GM23338 (cell line): Measurements from ENCODE around the gene GTPBP1. TPM values are rescaled to one million over a fixed set of nuclear protein-coding genes. Genes with fewer than 3 reads are reported as not detected.

Source experiments
- ATAC-seq: fragments of 200-7000 bp; cut with Tn5 transposase; 3 replicates; pipeline ENCODE4 v1.9.1; 2020
- DNase-seq: peaks from one replicate; pipeline ENCODE4 v3.0.0-alpha.2; 2015; ENCODE audit warnings: low spot score
- H2AFZ ChIP-seq: fragments of 200-600 bp; sonication (generic); 2 replicates; pipeline ENCODE4 v1.8.0; 2016; ENCODE audit warnings: antibody characterized with exemption, mild to moderate bottlenecking, moderate library complexity
- H3F3A ChIP-seq: fragments of 200-600 bp; sonication (generic); replicated peaks from 2 replicates; pipeline ENCODE4 v1.8.0; 2017; ENCODE audit warnings: antibody characterized with exemption, mixed run types, low read depth
- H3K27ac ChIP-seq: fragments of 200-600 bp; sonication (generic); 2 replicates; pipeline ENCODE4 v1.6.1; 2016; ENCODE audit warnings: low read depth
- H3K27me3 ChIP-seq: fragments of 200-600 bp; sonication (generic); 2 replicates; pipeline ENCODE4 v1.8.0; 2016; ENCODE audit warnings: mild to moderate bottlenecking, mixed run types, moderate library complexity; ENCODE audit not compliant: insufficient read depth
- H3K36me3 ChIP-seq: fragments of 200-600 bp; sonication (generic); 2 replicates; pipeline ENCODE4 v1.8.0; 2016; ENCODE audit warnings: mild to moderate bottlenecking; ENCODE audit not compliant: insufficient read depth
- H3K4me1 ChIP-seq: fragments of 200-600 bp; sonication (generic); 2 replicates; pipeline ENCODE4 v1.8.0; 2016; ENCODE audit warnings: mild to moderate bottlenecking, moderate library complexity; ENCODE audit not compliant: insufficient read depth
- H3K4me2 ChIP-seq: fragments of 200-600 bp; sonication (generic); 2 replicates; pipeline ENCODE4 v1.7.1; 2017; ENCODE audit warnings: mixed run types
- H3K4me3 ChIP-seq: fragments of 200-600 bp; sonication (generic); 2 replicates; pipeline ENCODE4 v1.6.1; 2016; ENCODE audit warnings: mixed run types
- H3K79me2 ChIP-seq: fragments of 200-600 bp; sonication (generic); replicated peaks from 2 replicates; pipeline ENCODE4 v1.8.0; 2017; ENCODE audit warnings: mild to moderate bottlenecking; ENCODE audit not compliant: insufficient read depth
- H3K9me2 ChIP-seq: fragments of 200-600 bp; sonication (generic); 2 replicates; pipeline ENCODE4 v1.8.0; 2017; ENCODE audit not compliant: insufficient read depth
- H4K20me1 ChIP-seq: fragments of 200-600 bp; sonication (generic); replicated peaks from 2 replicates; pipeline ENCODE4 v1.8.0; 2017; ENCODE audit warnings: mild to moderate bottlenecking; ENCODE audit not compliant: insufficient read depth
- H3K27ac Mint-ChIP-seq: 2 replicates; pipeline ENCODE4 v1.8.0; 2020; ENCODE audit warnings: inconsistent platforms, mild to moderate bottlenecking, moderate library complexity, mixed read lengths
- H3K27me3 Mint-ChIP-seq: 3 replicates; pipeline ENCODE4 v1.8.0; 2022; ENCODE audit warnings: low read depth, mild to moderate bottlenecking, moderate library complexity, mixed read lengths, inconsistent platforms; ENCODE audit not compliant: insufficient read depth, poor library complexity
- H3K36me3 Mint-ChIP-seq: 3 replicates; pipeline ENCODE4 v1.8.0; 2021; ENCODE audit warnings: low read depth, mild to moderate bottlenecking, inconsistent platforms, moderate library complexity, mixed read lengths
- H3K4me1 Mint-ChIP-seq: 3 replicates; pipeline ENCODE4 v1.8.0; 2020; ENCODE audit warnings: mild to moderate bottlenecking, inconsistent platforms, mixed read lengths
- H3K4me3 Mint-ChIP-seq: 3 replicates; pipeline ENCODE4 v1.8.0; 2021; ENCODE audit warnings: moderate library complexity, mild to moderate bottlenecking, inconsistent platforms, mixed read lengths
- H3K9me3 Mint-ChIP-seq: 3 replicates; pipeline ENCODE4 v1.8.0; 2020; ENCODE audit warnings: moderate library complexity, mild to moderate bottlenecking, inconsistent platforms, mixed read lengths
- CREB1 ChIP-seq: fragments of 250-450 bp; sonication (Bioruptor Pico); IDR thresholded peaks from 2 replicates; pipeline ENCODE4 v1.5.0; 2020; ENCODE audit warnings: low read depth, mild to moderate bottlenecking, moderate library complexity
- CTCF ChIP-seq, 2 experiments: fragments of 200-600 bp in 1 of 2; sonication (generic) in 1 of 2; conservative IDR thresholded peaks; 2 replicates each; pipeline versions ENCODE4 v1.5.1 to v1.6.1; 2016 to 2017; ENCODE audit warnings: antibody characterized with exemption in 2 of 2, low read depth in 2 of 2, mild to moderate bottlenecking in 2 of 2, moderate library complexity in 1 of 2
- ETS1 ChIP-seq: IDR thresholded peaks from 2 replicates; pipeline ENCODE4 v1.6.1; 2016; ENCODE audit warnings: antibody characterized with exemption
- EZH2 ChIP-seq: fragments of 200-600 bp; sonication (generic); IDR thresholded peaks from one replicate; pipeline ENCODE4 v1.8.0; 2017; ENCODE audit warnings: antibody characterized with exemption, mild to moderate bottlenecking, low read depth; ENCODE audit not compliant: unreplicated experiment
- EZH2phosphoT487 ChIP-seq: fragments of 200-600 bp; sonication (generic); IDR thresholded peaks from one replicate; pipeline ENCODE4 v1.8.1; 2018; ENCODE audit warnings: antibody characterized with exemption; ENCODE audit not compliant: unreplicated experiment
- JUNB ChIP-seq: IDR thresholded peaks from one replicate; pipeline ENCODE4 v1.6.1; 2016; ENCODE audit warnings: antibody characterized with exemption; ENCODE audit not compliant: unreplicated experiment
- NANOG ChIP-seq: IDR thresholded peaks from 2 replicates; pipeline ENCODE4 v1.6.1; 2016; ENCODE audit warnings: antibody characterized with exemption, borderline replicate concordance
- POLR2AphosphoS5 ChIP-seq: IDR thresholded peaks from 2 replicates; pipeline ENCODE4 v1.6.1; 2016; ENCODE audit warnings: antibody characterized with exemption, low read depth
- REST ChIP-seq: IDR thresholded peaks from one replicate; pipeline ENCODE4 v1.6.1; 2018; ENCODE audit warnings: antibody characterized with exemption; ENCODE audit not compliant: unreplicated experiment
- STAT1 ChIP-seq: IDR thresholded peaks from one replicate; pipeline ENCODE4 v1.6.1; 2016; ENCODE audit warnings: antibody characterized with exemption; ENCODE audit not compliant: unreplicated experiment
- ZNF114 ChIP-seq: fragments of 250-450 bp; sonication (Bioruptor Pico); IDR thresholded peaks from 2 replicates; pipeline ENCODE4 v1.5.0; 2020; ENCODE audit warnings: mild to moderate bottlenecking, moderate library complexity
- ZNF331 ChIP-seq: fragments of 250-450 bp; sonication (Bioruptor Pico); IDR thresholded peaks from 2 replicates; pipeline ENCODE4 v1.5.0; 2020; ENCODE audit warnings: low read depth, mild to moderate bottlenecking, moderate library complexity
- ZNF462 ChIP-seq: fragments of 250-450 bp; sonication (Bioruptor Pico); IDR thresholded peaks from 2 replicates; pipeline ENCODE4 v1.5.0; 2020; ENCODE audit warnings: mild to moderate bottlenecking, moderate library complexity
- polyA plus RNA-seq: library from polyadenylated mRNA; unstranded; fragments of >200 nt; fragmentation: Nextera tagmentation; extraction: Ambion mirVana; gene quantifications from 2 replicates; pipeline ENCODE4 v1.2.1, GENCODE V29; 2016
- total RNA-seq: library from RNA; depleted of rRNA; stranded (reverse); fragments of >200 nt; shearing (Covaris generic); gene quantifications from 2 replicates; pipeline ENCODE4 v1.2.3, GENCODE V29; 2014

The GTPBP1 gene
- total and polyA plus RNA-seq, 2 experiments from 2014 or later: 27.2 to 88.4 TPM

- H3F3A ChIP-seq: 0 out of 2 replicates have a peak, but pooled peaks cover 4% of the 10 kb centered on the region
- H3K27me3 ChIP-seq: no peaks in the 10 kb centered on the region
- H3K4me2 ChIP-seq: no peak overlapping the region
- DNase-seq: no peak
- no peak overlapping the region for H3K4me3 ChIP-seq
- no peak for TF ChIP-seq ZNF331 (CRISPR knock-in tag)
- no peak for TF ChIP-seq EZH2
- TF ChIP-seq ZNF462 (CRISPR knock-in tag): no peak
- no peak for TF ChIP-seq CREB1 (CRISPR knock-in tag)
- no peak for TF ChIP-seq CTCF (conservative IDR thresholded peaks at IDR 0.05; ENCODE audit: low read depth in 2 of 2)
- TF ChIP-seq NANOG: no peak
- TF ChIP-seq POLR2AphosphoS5: no peak
- no peak for TF ChIP-seq STAT1
- TF ChIP-seq ZNF114 (CRISPR knock-in tag): no peak
- TF ChIP-seq ETS1: no peak
- TF ChIP-seq EZH2phosphoT487: no peak
- TF ChIP-seq REST: no peak
- no peak for TF ChIP-seq JUNB
- peaks cover 6% of the 10 kb centered on the region; the same call in 1 of the 2 replicates for H3K36me3 ChIP-seq
- Mint-ChIP-seq H3K9me3 (no peaks in the 10 kb centered on the region), H3K36me3 (peaks cover 53% of the 10 kb centered on the region), H3K27me3 (peaks cover 26% of the 10 kb centered on the region), H3K4me3 (no peak overlapping the region), H3K4me1 (peaks cover 6% of the 10 kb centered on the region; the same call in 2 of the 3 replicates), H3K27ac (no peak overlapping the region)
- ATAC-seq: no peak
- H3K9me2 ChIP-seq: no peaks in the 10 kb centered on the region
- H4K20me1 ChIP-seq: peaks cover 11% of the 10 kb centered on the region; the same call in 1 of the 2 replicates
- H3K27ac ChIP-seq: no peak overlapping the region
- no peaks in the 10 kb centered on the region for H3K4me1 ChIP-seq
- H2AFZ ChIP-seq: no peak overlapping the region
- H3K79me2 ChIP-seq: no peaks in the 10 kb centered on the region
These were observed 28.1 kb downstream of the GTPBP1 start for GRCh38 chr22:38733724-38734381.
